Breast epithelium (tissue), 3 donors: Measurements from ENCODE around the gene DNAJC5G.

Experiments used
- POLR2A ChIP-seq: fragments of 450-650 bp; IDR thresholded peaks from one replicate; pipeline ENCODE4 v1.6.1; 2016; ENCODE audit warnings: antibody characterized with exemption, mild to moderate bottlenecking, moderate library complexity
- POLR2AphosphoS5 ChIP-seq, 3 donors: sonication (generic); formaldehyde crosslinking; IDR thresholded peaks; one replicate each; pipeline ENCODE4 v1.6.1; 2017; ENCODE audit warnings: antibody characterized with exemption in 3 of 3
- TF ChIP-seq, protein P1 (sequence below), 3 donors: fragments of 450-650 bp; IDR thresholded peaks; one replicate each; pipeline ENCODE4 v1.5.1; 2016 to 2017; ENCODE audit warnings: antibody characterized with exemption in 3 of 3, mild to moderate bottlenecking in 3 of 3, moderate library complexity in 3 of 3

DNA sequence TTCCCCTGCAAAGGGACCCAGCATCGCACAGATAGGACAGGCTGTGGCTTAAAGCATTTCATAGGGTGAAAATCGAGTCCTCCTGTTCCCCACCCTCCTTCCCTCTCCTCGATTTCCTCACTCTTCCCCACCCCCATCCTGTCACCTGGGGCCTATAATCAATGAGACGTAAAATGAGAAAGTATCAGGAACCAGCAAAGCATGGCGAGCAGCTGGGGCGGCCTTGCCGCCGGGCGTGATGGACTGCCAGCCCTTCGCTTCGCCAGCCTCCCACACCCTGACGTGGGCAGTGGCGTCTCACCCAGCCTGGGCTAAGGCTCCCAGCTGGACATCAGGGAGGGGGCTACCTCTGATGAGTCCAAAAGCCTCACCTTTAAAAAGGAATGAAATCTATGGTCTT lies 23.5 kb upstream of the DNAJC5G start:
- TF ChIP-seq, protein P1, sequence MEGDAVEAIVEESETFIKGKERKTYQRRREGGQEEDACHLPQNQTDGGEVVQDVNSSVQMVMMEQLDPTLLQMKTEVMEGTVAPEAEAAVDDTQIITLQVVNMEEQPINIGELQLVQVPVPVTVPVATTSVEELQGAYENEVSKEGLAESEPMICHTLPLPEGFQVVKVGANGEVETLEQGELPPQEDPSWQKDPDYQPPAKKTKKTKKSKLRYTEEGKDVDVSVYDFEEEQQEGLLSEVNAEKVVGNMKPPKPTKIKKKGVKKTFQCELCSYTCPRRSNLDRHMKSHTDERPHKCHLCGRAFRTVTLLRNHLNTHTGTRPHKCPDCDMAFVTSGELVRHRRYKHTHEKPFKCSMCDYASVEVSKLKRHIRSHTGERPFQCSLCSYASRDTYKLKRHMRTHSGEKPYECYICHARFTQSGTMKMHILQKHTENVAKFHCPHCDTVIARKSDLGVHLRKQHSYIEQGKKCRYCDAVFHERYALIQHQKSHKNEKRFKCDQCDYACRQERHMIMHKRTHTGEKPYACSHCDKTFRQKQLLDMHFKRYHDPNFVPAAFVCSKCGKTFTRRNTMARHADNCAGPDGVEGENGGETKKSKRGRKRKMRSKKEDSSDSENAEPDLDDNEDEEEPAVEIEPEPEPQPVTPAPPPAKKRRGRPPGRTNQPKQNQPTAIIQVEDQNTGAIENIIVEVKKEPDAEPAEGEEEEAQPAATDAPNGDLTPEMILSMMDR (IDR thresholded peaks at IDR 0.05), result no peak
- no peak for TF ChIP-seq POLR2AphosphoS5 (IDR thresholded peaks at IDR 0.05)
- TF ChIP-seq POLR2A, result no peak
